ENCODE data around the gene TMED6.

GRCh38 chr16:69364088-69364487, 12.5 kb upstream of the TMED6 start:
- TF ChIP-seq CTCF (IDR thresholded peaks at IDR 0.05): no peak
- no peak for TF ChIP-seq EP300 (IDR thresholded peaks at IDR 0.05)
- TF ChIP-seq POLR2A (IDR thresholded peaks at IDR 0.05): no peak
- TF ChIP-seq POLR2AphosphoS5 (IDR thresholded peaks at IDR 0.05): no peak

All from gastroesophageal sphincter (tissue), 3 donors.